OCI-M2 (cell line): ENCODE results near the gene ENTHD1.

Experiments
- DNase-seq: peaks from one replicate; lab custom pipeline; 2025; ENCODE audit not compliant: unreplicated experiment; lab: John Stamatoyannopoulos, UW

Gene ENTHD1

GRCh38 chr22:39893526-39893925 is at the start of gene ENTHD1:
Gene ENTHD1 (minus strand): TSS chr22:39893760. CDS start chr22:39887748, 6,012 bp downstream.
- DNase-seq: no peak

GRCh38 chr22:39943337-39943736 is 49.8 kb upstream of the ENTHD1 start:
- no peak for DNase-seq

GRCh38 chr22:39942439-39943230 is 49.1 kb upstream of the ENTHD1 start:
- DNase-seq: no peak

GRCh38 chr22:39941601-39942000 is 48.0 kb upstream of the ENTHD1 start:
- DNase-seq: no peak

- DNase-seq: no peak
These were observed 47.3 kb upstream of the ENTHD1 start for GRCh38 chr22:39940757-39941305.

GRCh38 chr22:39939830-39940229 is 46.3 kb upstream of the ENTHD1 start:
- no peak for DNase-seq

- no peak for DNase-seq
These were observed 45.0 kb upstream of the ENTHD1 start for GRCh38 chr22:39938509-39939111.

- DNase-seq: no peak
These were observed 44.3 kb upstream of the ENTHD1 start for GRCh38 chr22:39937906-39938305.

- no peak for DNase-seq
These were observed 43.1 kb upstream of the ENTHD1 start for GRCh38 chr22:39936523-39937145.

GRCh38 chr22:39935612-39936011 is 42.1 kb upstream of the ENTHD1 start:
- DNase-seq: no peak

- no peak for DNase-seq
These were observed 41.6 kb upstream of the ENTHD1 start for GRCh38 chr22:39935116-39935515.

- no peak for DNase-seq
These were observed 40.2 kb upstream of the ENTHD1 start for GRCh38 chr22:39933741-39934140.

- no peak for DNase-seq
These were observed 39.5 kb upstream of the ENTHD1 start for GRCh38 chr22:39932918-39933649.

GRCh38 chr22:39932166-39932565 is 38.6 kb upstream of the ENTHD1 start:
- DNase-seq: no peak

- DNase-seq: no peak
These were observed 37.7 kb upstream of the ENTHD1 start for GRCh38 chr22:39931251-39931650.

- DNase-seq: no peak
These were observed 35.3 kb upstream of the ENTHD1 start for GRCh38 chr22:39928536-39929520.

GRCh38 chr22:39927544-39927943 is 34.0 kb upstream of the ENTHD1 start:
- no peak for DNase-seq

- no peak for DNase-seq
These were observed 33.2 kb upstream of the ENTHD1 start for GRCh38 chr22:39926753-39927152.

- no peak for DNase-seq
These were observed 32.5 kb upstream of the ENTHD1 start for GRCh38 chr22:39925909-39926679.
